ENCODE results near the gene NPEPPS. TPM values are rescaled to one million over a fixed set of nuclear protein-coding genes. Genes with fewer than 3 reads are reported as not detected.

NPEPPS gene
- total and polyA plus RNA-seq, 2 of the 13 experiments (the other 11 are each of a cell fraction or from before 2014, with no cell fraction given): 53.5 to 127 TPM

- FAIRE-seq: no peak
- TF ChIP-seq ATF1 (CRISPR knock-in tag; IDR thresholded peaks at IDR 0.05): no peak
- TF ChIP-seq ZNF431 (CRISPR knock-in tag; IDR thresholded peaks at IDR 0.05; ENCODE audit: borderline replicate concordance, low read depth): no peak
- no peak for TF ChIP-seq ZFP37 (CRISPR knock-in tag; IDR thresholded peaks at IDR 0.05; ENCODE audit: borderline replicate concordance)
- TF ChIP-seq MYNN (CRISPR knock-in tag; IDR thresholded peaks at IDR 0.05; ENCODE audit: low read depth): no peak
- Histone ChIP-seq H2AFZ (ENCODE audit: low read length) (no peak overlapping the region), H3K79me2 (ENCODE audit: insufficient read depth, low read length) (no peaks in the 10 kb centered on the region), H3K27me3 (ENCODE audit: control insufficient read depth in 1 of 2, insufficient read depth in 2 of 2, low read length in 2 of 2) (no peaks in the 10 kb centered on the region), H3K9ac (ENCODE audit: insufficient read depth, low read depth, low read length) (no peak overlapping the region), H3K4me2 (ENCODE audit: low read depth, low read length) (no peak overlapping the region), H4K20me1 (ENCODE audit: insufficient read depth, low read length) (no peaks in the 10 kb centered on the region), H3K36me3 (replicated peaks in 1 of 2; ENCODE audit: control insufficient read depth in 1 of 2, insufficient read depth in 2 of 2, low read length in 2 of 2) (no peaks in the 10 kb centered on the region), H3K4me1 (ENCODE audit: insufficient read depth, low read length) (no peaks in the 10 kb centered on the region), H3K27ac (ENCODE audit: extremely low read length, insufficient read depth, low read length) (no peak overlapping the region), H3K9me3 (ENCODE audit: low read length) (no peaks in the 10 kb centered on the region), H3K4me3 (replicated peaks in 1 of 3; ENCODE audit: insufficient read depth in 1 of 3, low read depth in 2 of 3, low read length in 3 of 3) (no peak overlapping the region)
- intact Hi-C loops (cut with micrococcal nuclease; ENCODE audit: unreplicated experiment) (no loop called here), in situ Hi-C loops (cut with HindIII; ENCODE audit: extremely low pct_ligation_motif_present, low pct_unique_long_range_greater_than_20kb) (no loop called here)
- 90% methylated on average over 4 of the region's 4 CpGs for WGBS (ENCODE audit: low lambda C conversion rate)
- CTCF ChIA-PET (ENCODE audit: low intra/inter-chr PET ratio, low total read pairs): no interaction called here
- no TSS peak for BruUV-seq (replicated peaks)
- POLR2A ChIA-PET: interaction anchor here (1.0 kb wide), 1 partner anchor 452 kb away, joined by 3 read pairs; the partner anchor contains the start of gene CDC27
- no peak for ATAC-seq
- no peak for DNase-seq (ENCODE audit: low spot score)
These were observed 110.3 kb downstream of the NPEPPS start for GRCh38 chr17:47641202-47641601.

- in situ Hi-C loops (cut with HindIII; ENCODE audit: extremely low pct_ligation_motif_present, low pct_unique_long_range_greater_than_20kb) (no loop called here), intact Hi-C loops (cut with micrococcal nuclease; ENCODE audit: unreplicated experiment) (no loop called here)
- Histone ChIP-seq H3K4me1 (ENCODE audit: insufficient read depth, low read length) (peaks cover 10% of the 10 kb centered on the region), H3K27ac (ENCODE audit: extremely low read length, insufficient read depth, low read length) (no peak overlapping the region), H2AFZ (ENCODE audit: low read length) (no peak overlapping the region), H3K27me3 (ENCODE audit: control insufficient read depth in 1 of 2, insufficient read depth in 2 of 2, low read length in 2 of 2) (no peaks in the 10 kb centered on the region), H3K4me2 (ENCODE audit: low read depth, low read length) (no peak overlapping the region), H4K20me1 (ENCODE audit: insufficient read depth, low read length) (no peaks in the 10 kb centered on the region), H3K4me3 (replicated peaks in 1 of 3; ENCODE audit: insufficient read depth in 1 of 3, low read depth in 2 of 3, low read length in 3 of 3) (no peak overlapping the region), H3K9me3 (ENCODE audit: low read length) (no peaks in the 10 kb centered on the region), H3K79me2 (ENCODE audit: insufficient read depth, low read length) (no peaks in the 10 kb centered on the region), H3K9ac (ENCODE audit: insufficient read depth, low read depth, low read length) (no peak overlapping the region), H3K36me3 (replicated peaks in 1 of 2; ENCODE audit: control insufficient read depth in 1 of 2, insufficient read depth in 2 of 2, low read length in 2 of 2) (no peaks in the 10 kb centered on the region)
- WGBS (ENCODE audit: low lambda C conversion rate): 96% methylated on average over 2 of the region's 2 CpGs
- DNase-seq (ENCODE audit: low spot score) (no peak), FAIRE-seq (no peak), ATAC-seq (no peak)
- ChIA-PET CTCF (ENCODE audit: low intra/inter-chr PET ratio, low total read pairs) (no interaction called here), POLR2A (interaction anchor here (0.6 kb wide), 1 partner anchor 7 kb away, joined by 3 read pairs; no protein-coding TSS in a partner anchor)
- BruUV-seq (replicated peaks): no TSS peak
- TF ChIP-seq TMF1 (CRISPR knock-in tag; IDR thresholded peaks at IDR 0.05; ENCODE audit: low read depth) (no peak), NR2C2 (CRISPR knock-in tag; IDR thresholded peaks at IDR 0.05; ENCODE audit: borderline replicate concordance) (no peak), ZNF281 (CRISPR knock-in tag; IDR thresholded peaks at IDR 0.05; ENCODE audit: borderline replicate concordance) (no peak), ZNF512 (CRISPR knock-in tag; IDR thresholded peaks at IDR 0.05) (no peak), ZBTB37 (CRISPR knock-in tag; IDR thresholded peaks at IDR 0.05) (no peak), ERF (CRISPR knock-in tag; IDR thresholded peaks at IDR 0.05) (no peak), ZNF292 (CRISPR knock-in tag; IDR thresholded peaks at IDR 0.05; ENCODE audit: borderline replicate concordance, low read depth) (no peak)
These were observed 112.2 kb downstream of the NPEPPS start for GRCh38 chr17:47643116-47643515.
